ENCODE measurements around the gene SYTL3. TPM values are rescaled to one million over a fixed set of nuclear protein-coding genes. Genes with fewer than 3 reads are reported as not detected.
"Not testable (repeated sequence)": the region's sequence is repeated elsewhere in the genome, so short reads cannot be mapped to it uniquely, and the experiment has no call there.

SYTL3 gene
- total RNA-seq, 1 donor from 2014 or later: 8.7 TPM

- H3K36me3 ChIP-seq: no peaks in the 10 kb centered on the region
- TF ChIP-seq CTCF (IDR thresholded peaks at IDR 0.05): no peak
- DNase-seq (no peak), ATAC-seq (peak; percentile 80)
- no peaks in the 10 kb centered on the region for H3K27me3 ChIP-seq
- peak overlapping the region; percentile 82 for H3K27ac ChIP-seq
- no peak overlapping the region for H3K4me3 ChIP-seq
- H3K9me3 ChIP-seq: no peaks in the 10 kb centered on the region
- intact Hi-C loops (cut with DNase I): no loop called here
- peaks cover 6% of the 10 kb centered on the region for H3K4me1 ChIP-seq
These were observed 37.0 kb downstream of the SYTL3 start for GRCh38 chr6:158686791-158687381.

- ATAC-seq: peak; percentile 23
- TF ChIP-seq CTCF (IDR thresholded peaks at IDR 0.05): no peak
These were observed 37.7 kb downstream of the SYTL3 start for GRCh38 chr6:158687506-158687905.

GRCh38 chr6:158688860-158689259 lies 39.0 kb downstream of the SYTL3 start:
- Histone ChIP-seq H3K4me1 (peaks cover 6% of the 10 kb centered on the region), H3K36me3 (no peaks in the 10 kb centered on the region), H3K27ac (no peak overlapping the region), H3K4me3 (no peak overlapping the region), H3K9me3 (no peaks in the 10 kb centered on the region), H3K27me3 (no peaks in the 10 kb centered on the region)
- TF ChIP-seq CTCF (IDR thresholded peaks at IDR 0.05): no peak
- intact Hi-C loops (cut with DNase I): no loop called here
- DNase-seq (no peak), ATAC-seq (no peak)

More at GRCh38 chr6:158687506-158687905, 37.7 kb downstream of the SYTL3 start:
- no peaks in the 10 kb centered on the region for H3K36me3 ChIP-seq
- H3K27ac ChIP-seq: peak overlapping the region; percentile 82
- H3K9me3 ChIP-seq: no peaks in the 10 kb centered on the region
- H3K4me1 ChIP-seq: peaks cover 6% of the 10 kb centered on the region
- intact Hi-C loops (cut with DNase I): no loop called here
- H3K27me3 ChIP-seq: no peaks in the 10 kb centered on the region
- no peak for DNase-seq
- no peak overlapping the region for H3K4me3 ChIP-seq

DNA sequence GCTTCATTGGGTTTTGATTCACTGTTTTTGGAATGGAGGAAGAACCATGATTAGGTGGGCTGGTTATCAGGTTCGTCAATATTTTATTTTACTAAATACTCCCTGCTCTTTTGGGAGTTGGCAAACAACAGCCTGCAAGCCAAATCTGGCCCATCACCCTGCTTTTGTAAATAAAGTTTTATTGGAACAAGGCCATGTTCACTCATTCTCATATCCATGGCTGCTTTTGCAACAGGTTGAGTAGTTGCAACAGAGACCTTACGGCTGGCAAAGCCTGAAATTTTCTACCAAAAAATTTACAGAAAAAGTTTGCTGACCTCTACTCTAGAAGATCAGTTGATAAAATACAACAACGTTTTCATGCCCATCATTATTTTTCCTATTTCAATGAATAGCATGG lies 45.1 kb downstream of the SYTL3 start:
- Histone ChIP-seq H3K4me1 (no peaks in the 10 kb centered on the region), H3K9me3 (no peaks in the 10 kb centered on the region), H3K27me3 (no peaks in the 10 kb centered on the region), H3K36me3 (no peaks in the 10 kb centered on the region), H3K4me3 (no peak overlapping the region), H3K27ac (no peak overlapping the region)
- no peak for TF ChIP-seq CTCF (IDR thresholded peaks at IDR 0.05)
- intact Hi-C loops (cut with DNase I): no loop called here
- ATAC-seq (no peak), DNase-seq (no peak)

DNA sequence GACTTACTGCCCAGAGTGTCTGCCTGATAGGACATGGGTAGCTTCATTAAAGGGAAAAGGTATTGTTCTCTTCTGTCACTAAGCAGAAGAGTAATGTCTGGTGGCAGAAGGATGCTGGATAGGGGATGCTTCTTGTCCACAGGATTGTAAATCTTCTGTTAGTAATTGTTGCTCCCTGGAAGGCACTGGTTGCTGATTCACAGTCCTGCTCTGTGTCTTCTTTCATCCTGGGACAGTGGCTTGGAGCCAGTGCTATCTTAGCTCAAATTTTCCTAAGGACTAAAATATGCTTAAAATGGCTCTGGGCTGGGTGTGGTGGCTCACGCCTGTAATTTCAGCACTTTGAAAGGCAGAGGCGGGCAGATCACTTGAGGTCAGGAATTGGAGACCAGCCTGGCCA lies 48.0 kb downstream of the SYTL3 start:
- Histone ChIP-seq H3K4me1 (no peaks in the 10 kb centered on the region), H3K27me3 (no peaks in the 10 kb centered on the region), H3K9me3 (no peaks in the 10 kb centered on the region), H3K27ac (no peak overlapping the region), H3K4me3 (no peak overlapping the region), H3K36me3 (no peaks in the 10 kb centered on the region)
- intact Hi-C loops (cut with DNase I): no loop called here
- DNase-seq (no peak), ATAC-seq (no peak)
- no peak for TF ChIP-seq CTCF (IDR thresholded peaks at IDR 0.05)

DNA sequence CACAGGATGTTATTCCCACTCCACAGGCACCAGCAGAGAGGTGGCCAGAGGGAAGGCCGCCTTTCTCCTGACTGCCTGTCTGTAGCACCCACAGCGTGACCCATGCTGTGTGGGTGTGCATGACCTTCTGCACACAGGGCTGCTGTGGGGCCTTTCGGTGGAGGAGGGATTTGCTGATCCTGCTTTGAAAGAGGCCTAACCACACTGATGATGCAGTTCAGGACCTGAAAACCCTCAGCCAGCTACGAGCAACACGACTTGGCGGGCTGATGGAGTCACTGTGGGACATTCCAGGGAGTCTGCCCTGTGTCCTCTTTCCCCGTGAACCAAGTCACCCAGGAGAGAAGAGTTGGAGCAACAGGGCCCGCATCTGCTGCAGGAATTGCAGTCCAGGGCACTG lies 49.1 kb downstream of the SYTL3 start:
- Histone ChIP-seq H3K9me3 (no peaks in the 10 kb centered on the region), H3K4me1 (peaks cover 3% of the 10 kb centered on the region), H3K27me3 (no peaks in the 10 kb centered on the region), H3K27ac (no peak overlapping the region), H3K4me3 (no peak overlapping the region), H3K36me3 (no peaks in the 10 kb centered on the region)
- DNase-seq: peak; percentile 83
- TF ChIP-seq CTCF (IDR thresholded peaks at IDR 0.05): no peak
- peak; percentile 93 for ATAC-seq
- intact Hi-C loops (cut with DNase I): no loop called here

- ATAC-seq, H3K27ac ChIP-seq: not testable (repeated sequence)
- intact Hi-C loops (cut with DNase I): loop anchor here (10.0 kb wide), 1 partner anchor 264 kb away; no protein-coding TSS in a partner anchor
These were observed 51.4 kb downstream of the SYTL3 start for GRCh38 chr6:158701268-158701667.

More at GRCh38 chr6:158701268-158701667, 51.4 kb downstream of the SYTL3 start:
- DNase-seq, H3K4me3 ChIP-seq, H3K9me3 ChIP-seq, H3K36me3 ChIP-seq, H3K27me3 ChIP-seq: not testable (repeated sequence)
- peaks cover 16% of the 10 kb centered on the region for H3K4me1 ChIP-seq
